K562 treated with DMSO at 1 percent for 24 hours (cell line): ENCODE results near the gene MARCHF2. TPM values are rescaled to one million over a fixed set of nuclear protein-coding genes. Genes with fewer than 3 reads are reported as not detected.

Source experiments
- total RNA-seq: library from RNA; unstranded; fragments of 300-600 nt; gene quantifications from 2 replicates; pipeline ENCODE4 v1.2.3, GENCODE V29; 2022; ENCODE audit warnings: low read depth; ENCODE audit not compliant: insufficient read depth

The MARCHF2 gene
- 47.1 and 48.6 TPM in 2 replicates for total RNA-seq

GRCh38 chr19:8412783-8413628 lies at the start of gene MARCHF2:
TSS of gene MARCHF2 (plus strand) at chr19:8413305. CDS start at chr19:8421841, 8,536 bp downstream.

GRCh38 chr19:8363803-8364771 lies 49.0 kb upstream of the MARCHF2 start, which contains the start of gene ANGPTL4:
TSS of gene ANGPTL4 (plus strand) at chr19:8364155. CDS start at chr19:8364322, 167 bp downstream.

GRCh38 chr19:8389891-8390616 lies 23.1 kb upstream of the MARCHF2 start, which contains the start of gene RAB11B:
TSS of gene RAB11B (plus strand) at chr19:8390360. CDS start at chr19:8390417, 57 bp downstream.

GRCh38 chr19:8444677-8445487 lies 31.8 kb downstream of the MARCHF2 start, which contains the start of gene HNRNPM:
TSS of gene HNRNPM (plus strand) at chr19:8444975. CDS start at chr19:8444999, 24 bp downstream.

Other genes with a start within 250 kb of the MARCHF2 start
- 12.2 and 19.7 TPM in 2 replicates for gene CERS4, start 203.9 kb upstream of the MARCHF2 start, total RNA-seq
- 73.0 and 73.3 TPM in 2 replicates for gene CD320, start 104.9 kb upstream of the MARCHF2 start, total RNA-seq
- gene NDUFA7, start 91.9 kb upstream of the MARCHF2 start, total RNA-seq: 144 and 170 TPM in 2 replicates
- 3,035 and 3,232 TPM in 2 replicates for gene RPS28, start 91.8 kb upstream of the MARCHF2 start, total RNA-seq
- gene KANK3, start 70.0 kb upstream of the MARCHF2 start, total RNA-seq: 1.5 and 1.6 TPM in 2 replicates
- 1.9 and 2.6 TPM in 2 replicates for gene ANGPTL4, start 49.1 kb upstream of the MARCHF2 start, total RNA-seq
- 141 and 162 TPM in 2 replicates for gene RAB11B, start 22.9 kb upstream of the MARCHF2 start, total RNA-seq
- gene HNRNPM, start 31.7 kb downstream of the MARCHF2 start, total RNA-seq: 466 and 500 TPM in 2 replicates
- gene PRAM1, start 89.3 kb downstream of the MARCHF2 start, total RNA-seq: 0.09 and 0.38 TPM in 2 replicates
- 19.0 and 22.5 TPM in 2 replicates for gene ZNF414, start 100.9 kb downstream of the MARCHF2 start, total RNA-seq
- 65.8 and 68.7 TPM in 2 replicates for gene MYO1F, start 164.1 kb downstream of the MARCHF2 start, total RNA-seq
- gene ADAMTS10, start 197.4 kb downstream of the MARCHF2 start, total RNA-seq: 0.54 and 1.00 TPM in 2 replicates
- not detected in 2 replicates for gene NFILZ, start 217.3 kb downstream of the MARCHF2 start, total RNA-seq